ENCODE data around the gene IGSF21.

GRCh38 chr1:18297896-18298648 is 190.5 kb downstream of the IGSF21 start:
- TF ChIP-seq CTCF (IDR thresholded peaks at IDR 0.05) (no peak), POLR2A (IDR thresholded peaks at IDR 0.05) (no peak)
